GM12872 (cell line): ENCODE results near the gene SPRN.

ENCODE experiments used
- TF ChIP-seq, protein P1 (sequence below): IDR thresholded peaks from 3 replicates; pipeline ENCODE4 v1.5.1; 2011; ENCODE audit warnings: low read depth, mild to moderate bottlenecking, low read length, moderate library complexity; ENCODE audit not compliant: insufficient read depth

Gene SPRN

GRCh38 chr10:133405272-133405671 lies 19.2 kb downstream of the SPRN start:
- TF ChIP-seq, protein P1, sequence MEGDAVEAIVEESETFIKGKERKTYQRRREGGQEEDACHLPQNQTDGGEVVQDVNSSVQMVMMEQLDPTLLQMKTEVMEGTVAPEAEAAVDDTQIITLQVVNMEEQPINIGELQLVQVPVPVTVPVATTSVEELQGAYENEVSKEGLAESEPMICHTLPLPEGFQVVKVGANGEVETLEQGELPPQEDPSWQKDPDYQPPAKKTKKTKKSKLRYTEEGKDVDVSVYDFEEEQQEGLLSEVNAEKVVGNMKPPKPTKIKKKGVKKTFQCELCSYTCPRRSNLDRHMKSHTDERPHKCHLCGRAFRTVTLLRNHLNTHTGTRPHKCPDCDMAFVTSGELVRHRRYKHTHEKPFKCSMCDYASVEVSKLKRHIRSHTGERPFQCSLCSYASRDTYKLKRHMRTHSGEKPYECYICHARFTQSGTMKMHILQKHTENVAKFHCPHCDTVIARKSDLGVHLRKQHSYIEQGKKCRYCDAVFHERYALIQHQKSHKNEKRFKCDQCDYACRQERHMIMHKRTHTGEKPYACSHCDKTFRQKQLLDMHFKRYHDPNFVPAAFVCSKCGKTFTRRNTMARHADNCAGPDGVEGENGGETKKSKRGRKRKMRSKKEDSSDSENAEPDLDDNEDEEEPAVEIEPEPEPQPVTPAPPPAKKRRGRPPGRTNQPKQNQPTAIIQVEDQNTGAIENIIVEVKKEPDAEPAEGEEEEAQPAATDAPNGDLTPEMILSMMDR, result no peak

GRCh38 chr10:133403784-133404183 lies 20.6 kb downstream of the SPRN start:
- TF ChIP-seq, protein P1, result no peak

DNA sequence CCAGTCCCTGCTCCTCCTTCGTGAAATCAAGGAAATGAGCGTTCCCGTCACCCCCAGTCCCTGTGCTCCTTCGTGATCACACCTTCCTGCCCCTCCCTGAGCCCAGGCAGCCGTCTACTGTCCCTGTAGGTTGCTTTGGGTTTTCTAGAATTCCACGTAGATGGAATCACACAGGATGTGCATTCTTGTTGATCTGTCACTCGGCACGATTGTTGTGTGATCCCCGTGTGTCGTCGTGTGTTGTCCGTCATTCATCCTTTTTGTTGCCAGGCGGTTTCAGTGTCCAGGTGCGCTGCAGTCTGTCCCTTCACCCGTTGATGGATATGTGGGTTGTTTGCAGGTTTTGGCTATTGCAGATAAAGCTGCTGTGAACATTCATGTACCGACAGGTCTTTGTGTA lies 21.1 kb downstream of the SPRN start:
- TF ChIP-seq, protein P1, result no peak

DNA sequence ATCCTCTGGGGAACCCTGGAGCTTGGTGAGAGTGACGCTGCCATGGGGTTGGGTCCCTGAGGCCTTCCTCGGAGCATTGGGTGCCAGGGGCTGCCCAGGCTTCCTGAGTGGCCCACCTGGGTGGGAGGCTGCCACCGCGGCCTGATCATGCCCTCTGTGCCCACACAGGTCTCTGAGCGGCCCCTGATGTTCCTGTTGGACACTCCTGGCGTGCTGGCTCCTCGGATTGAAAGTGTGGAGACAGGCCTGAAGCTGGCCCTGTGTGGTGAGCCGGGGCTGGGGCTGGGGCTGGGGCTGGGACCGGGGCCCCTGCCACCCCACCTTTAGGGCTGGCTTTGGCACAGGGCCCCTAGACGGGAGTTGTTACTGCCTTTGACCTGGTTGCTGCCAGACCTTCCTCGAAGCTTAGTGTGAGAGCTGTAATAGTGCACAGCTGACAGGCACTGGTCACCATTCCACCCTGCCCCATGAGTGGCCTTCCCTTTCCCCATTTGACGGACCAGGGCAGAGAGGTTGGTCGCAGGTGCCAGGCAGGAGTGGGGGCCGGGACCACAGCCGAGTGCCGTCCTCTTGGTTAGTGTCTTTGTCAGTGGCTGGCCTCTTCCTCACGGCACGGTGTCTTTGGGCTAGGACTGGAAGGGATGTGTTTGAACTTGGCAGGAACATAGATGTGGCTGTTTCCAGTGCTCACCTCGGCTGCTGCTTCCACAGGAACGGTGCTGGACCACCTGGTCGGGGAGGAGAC lies 22.3 kb downstream of the SPRN start:
- TF ChIP-seq, protein P1, result no peak

DNA sequence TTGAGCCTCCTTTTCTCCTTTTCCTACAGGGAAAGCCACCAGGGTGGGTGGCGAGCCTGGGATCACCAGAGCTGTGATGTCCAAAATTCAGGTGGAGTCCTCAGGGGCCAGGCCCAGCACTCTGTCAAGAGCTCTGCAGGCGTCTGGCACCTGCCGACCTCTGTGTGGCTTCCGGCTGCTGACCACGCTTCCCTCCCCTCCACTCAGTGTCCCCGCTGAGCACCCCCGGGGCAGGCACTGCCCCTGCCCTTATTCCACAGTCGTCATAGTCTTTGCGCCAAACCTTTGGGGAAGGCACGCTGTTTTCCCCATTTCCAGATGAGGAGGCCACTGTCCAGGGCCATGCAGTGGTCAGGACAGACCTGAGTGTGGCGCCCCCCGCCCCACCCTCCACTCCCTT lies 22.9 kb downstream of the SPRN start:
- TF ChIP-seq, protein P1, result no peak

GRCh38 chr10:133400624-133401424 lies 23.6 kb downstream of the SPRN start:
- TF ChIP-seq, protein P1, result no peak

GRCh38 chr10:133399123-133399601 lies 25.3 kb downstream of the SPRN start:
- TF ChIP-seq, protein P1, result no peak
